H7 (cell line): ENCODE results near the gene EOMES. TPM values are rescaled to one million over a fixed set of nuclear protein-coding genes. Genes with fewer than 3 reads are reported as not detected.

Source experiments
- DNase-seq: peaks from one replicate; pipeline ENCODE4 v3.0.0; 2012
- H3K27me3 ChIP-seq: 2 replicates; pipeline ENCODE4 v1.6.0; 2011; ENCODE audit warnings: mild to moderate bottlenecking, low read length; ENCODE audit not compliant: control insufficient read depth, insufficient read depth
- H3K36me3 ChIP-seq: replicated peaks from 2 replicates; pipeline ENCODE4 v1.5.1; 2011; ENCODE audit warnings: low read length; ENCODE audit not compliant: control insufficient read depth, insufficient read depth
- H3K4me3 ChIP-seq: 2 replicates; pipeline ENCODE4 v1.5.1; 2011; ENCODE audit warnings: low read depth, mild to moderate bottlenecking, control low read depth, low read length, moderate library complexity; ENCODE audit not compliant: insufficient read depth
- total RNA-seq: library from RNA; depleted of rRNA; stranded (reverse); fragments of >200 nt; shearing (Covaris generic); gene quantifications from 2 replicates; pipeline ENCODE4 v1.2.3, GENCODE V29; 2014

Gene EOMES
- total RNA-seq, 1 experiment from 2014 or later = 54.9 TPM

DNA sequence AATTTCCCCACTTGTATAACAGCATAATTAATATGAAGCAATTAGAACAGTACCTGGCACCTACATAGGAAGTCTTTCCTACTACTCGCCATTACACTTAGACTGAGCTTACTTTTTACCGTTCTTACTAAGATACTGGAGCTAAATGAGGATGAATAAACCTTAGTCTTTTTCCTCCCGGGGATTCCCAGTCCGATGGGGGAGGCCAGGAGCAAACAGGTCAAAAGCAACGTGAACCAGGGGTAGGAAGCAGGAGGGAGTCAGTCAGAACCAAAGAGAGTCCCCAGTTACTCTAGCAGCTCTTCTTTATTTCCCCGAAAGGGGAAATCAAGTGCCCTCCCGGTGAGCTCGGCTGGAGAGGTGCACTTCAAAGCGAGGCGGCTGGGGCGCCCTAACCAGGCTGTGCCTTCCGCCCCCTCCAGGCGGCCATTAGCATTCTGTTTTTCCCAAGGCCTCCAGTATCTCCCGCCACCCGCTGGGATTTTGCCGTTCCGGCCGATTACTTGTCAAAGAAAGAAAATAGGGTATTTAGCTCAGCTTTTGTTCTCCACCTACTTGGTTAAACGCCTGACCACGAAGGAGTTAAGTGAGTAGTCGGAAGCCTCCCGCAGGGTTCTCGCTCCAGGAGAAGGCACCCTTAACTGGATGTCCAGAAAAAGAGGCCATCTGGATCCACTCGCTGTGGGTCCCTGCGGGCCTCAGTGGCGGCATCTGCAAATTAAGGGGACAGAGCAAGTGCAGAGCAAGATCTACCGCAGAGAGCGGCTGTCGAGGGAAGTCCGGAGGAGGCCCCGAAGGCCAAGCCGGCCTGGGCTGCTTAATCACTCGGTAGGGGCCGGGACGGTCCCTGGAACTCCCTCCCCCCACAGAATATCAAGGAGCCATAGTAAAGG is 6.3 kb upstream of the EOMES start:
- Histone ChIP-seq H3K4me3 (peak overlapping the region; percentile 16), H3K36me3 (no peaks in the 10 kb centered on the region), H3K27me3 (peaks cover 96% of the 10 kb centered on the region)
- peak; percentile 76 for DNase-seq

DNA sequence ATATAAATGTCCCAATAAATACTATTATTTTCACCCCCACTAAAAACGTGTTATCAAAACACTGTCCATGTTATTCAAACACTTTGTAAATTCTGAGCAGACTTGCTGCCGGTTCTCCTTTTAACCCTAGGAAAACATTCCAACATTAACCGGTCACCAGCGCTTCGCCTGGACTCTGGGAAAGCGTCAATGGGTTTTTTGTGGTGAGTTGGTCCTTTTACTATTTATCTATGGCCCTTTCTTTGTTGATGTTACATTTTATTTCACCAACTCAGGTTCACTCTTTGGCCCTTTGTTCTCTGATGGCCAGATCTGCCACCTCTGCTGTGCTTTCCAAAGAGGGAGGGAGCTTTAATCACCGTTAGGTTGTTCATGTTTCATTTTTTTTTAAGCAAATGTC is 4.1 kb upstream of the EOMES start:
- no peak for DNase-seq
- no peaks in the 10 kb centered on the region for H3K36me3 ChIP-seq
- H3K4me3 ChIP-seq = no peak overlapping the region
- H3K27me3 ChIP-seq = peaks cover 95% of the 10 kb centered on the region

DNA sequence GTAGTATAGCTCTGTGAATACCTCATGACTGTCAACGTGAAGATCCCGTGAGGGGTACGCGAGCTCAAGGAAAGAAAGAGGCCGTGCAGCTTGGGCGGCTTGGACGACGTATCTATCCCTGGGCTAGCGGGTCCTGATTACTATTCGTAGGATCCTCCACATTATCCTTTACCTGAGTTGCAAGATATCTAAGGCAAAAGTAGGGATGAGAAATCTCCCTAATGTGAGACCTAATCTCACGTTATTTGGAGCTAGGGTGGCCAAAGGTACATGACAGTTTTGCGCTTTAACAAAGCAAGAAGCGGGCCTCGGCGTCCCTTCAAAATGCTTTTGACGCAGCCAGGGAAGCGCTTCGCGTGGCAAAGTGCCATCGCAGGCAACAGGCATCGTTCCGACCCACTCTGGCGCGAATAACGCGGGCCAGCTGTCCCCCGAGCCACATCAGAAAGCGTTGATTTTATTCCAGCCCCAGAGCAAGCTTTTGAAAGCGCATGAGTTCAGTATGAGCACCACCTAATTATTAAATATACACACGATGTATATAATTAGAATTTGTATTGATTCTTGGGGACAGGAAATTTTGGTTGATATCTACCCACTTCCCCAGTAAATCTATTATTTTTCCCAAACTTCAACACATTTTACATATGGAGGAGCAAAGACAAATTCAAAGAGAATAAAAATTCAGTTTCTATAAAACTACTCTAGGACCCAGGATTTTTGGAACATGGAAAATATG is 2.5 kb upstream of the EOMES start:
- H3K36me3 ChIP-seq = no peaks in the 10 kb centered on the region
- H3K27me3 ChIP-seq = peaks cover 95% of the 10 kb centered on the region
- no peak overlapping the region for H3K4me3 ChIP-seq
- DNase-seq = peak; percentile 56

DNA sequence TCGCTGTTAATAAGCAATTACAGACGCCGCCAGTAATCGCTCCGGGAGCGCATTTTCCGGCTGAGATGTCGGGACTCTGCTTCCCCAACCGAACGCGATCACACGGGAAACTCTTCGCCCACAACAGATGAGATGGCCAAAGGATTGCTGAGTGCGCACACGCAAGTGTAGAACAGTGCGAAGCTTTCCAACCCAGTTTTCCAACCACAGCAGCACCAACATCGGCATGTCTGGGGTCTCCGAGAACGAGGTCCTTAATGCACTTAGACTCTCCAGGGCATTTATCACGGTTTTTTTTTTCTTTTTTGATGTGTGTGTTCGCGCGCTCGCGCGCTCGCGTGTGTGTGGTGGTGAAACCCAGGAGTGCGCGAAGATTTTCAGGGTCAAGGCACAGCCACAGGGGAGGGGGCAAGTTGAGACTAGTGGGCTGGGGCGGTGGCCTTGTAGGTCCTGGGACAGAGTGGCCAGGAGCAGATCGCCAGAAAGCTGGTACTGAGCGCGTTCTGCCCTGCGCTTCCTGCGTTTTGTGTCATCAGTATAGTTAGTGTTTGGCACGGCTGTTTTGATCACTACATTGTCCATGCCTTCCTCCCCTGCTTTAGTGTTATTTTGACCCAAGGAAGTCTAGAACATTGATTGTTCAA is 1.8 kb upstream of the EOMES start:
- peak; percentile 50 for DNase-seq
- peaks cover 95% of the 10 kb centered on the region for H3K27me3 ChIP-seq
- H3K36me3 ChIP-seq = no peaks in the 10 kb centered on the region
- H3K4me3 ChIP-seq = no peak overlapping the region

DNA sequence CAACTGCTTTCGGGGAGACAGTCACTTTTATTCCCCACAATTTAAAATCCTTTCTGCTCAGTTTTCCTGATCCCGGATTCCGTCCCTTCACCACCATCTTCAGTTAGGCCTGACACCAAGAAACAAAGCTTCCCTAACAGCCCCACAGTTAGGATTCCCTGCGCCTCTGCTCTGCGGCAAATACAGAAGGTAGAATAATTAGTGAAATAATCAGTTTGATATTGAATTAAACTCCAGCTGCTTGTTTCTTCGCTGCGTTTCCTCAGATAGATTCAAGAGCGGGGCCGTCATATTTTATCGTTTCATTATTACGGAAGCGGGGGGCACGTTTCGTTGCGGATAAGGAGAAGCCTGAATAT is 1.3 kb upstream of the EOMES start:
- no peaks in the 10 kb centered on the region for H3K36me3 ChIP-seq
- no peak overlapping the region for H3K4me3 ChIP-seq
- H3K27me3 ChIP-seq = peaks cover 96% of the 10 kb centered on the region
- no peak for DNase-seq

DNA sequence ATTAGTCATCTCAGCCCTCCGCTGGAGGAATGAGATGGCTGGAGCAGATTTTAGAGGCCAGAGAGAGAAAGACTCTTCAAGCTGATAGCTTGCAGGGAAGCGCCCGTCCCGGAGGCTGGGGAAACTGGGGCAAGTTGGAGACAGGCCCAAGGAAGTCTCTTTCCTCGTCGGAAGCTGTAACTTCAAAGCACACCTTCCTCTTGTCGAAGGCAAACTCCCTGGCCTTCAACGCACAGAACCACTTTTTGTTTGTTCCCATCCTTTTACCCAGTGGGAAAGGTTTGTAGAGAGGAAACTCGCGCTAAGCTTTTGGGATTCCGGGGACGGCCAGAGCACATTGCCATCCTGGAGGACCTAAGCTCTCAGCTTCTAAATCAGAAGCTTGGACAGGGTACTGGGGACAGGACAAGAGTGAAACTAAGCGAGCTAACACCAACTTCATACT is 900 bp upstream of the EOMES start:
- DNase-seq = peak; percentile 61
- Histone ChIP-seq H3K4me3 (no peak overlapping the region), H3K36me3 (no peaks in the 10 kb centered on the region), H3K27me3 (peaks cover 98% of the 10 kb centered on the region)

DNA sequence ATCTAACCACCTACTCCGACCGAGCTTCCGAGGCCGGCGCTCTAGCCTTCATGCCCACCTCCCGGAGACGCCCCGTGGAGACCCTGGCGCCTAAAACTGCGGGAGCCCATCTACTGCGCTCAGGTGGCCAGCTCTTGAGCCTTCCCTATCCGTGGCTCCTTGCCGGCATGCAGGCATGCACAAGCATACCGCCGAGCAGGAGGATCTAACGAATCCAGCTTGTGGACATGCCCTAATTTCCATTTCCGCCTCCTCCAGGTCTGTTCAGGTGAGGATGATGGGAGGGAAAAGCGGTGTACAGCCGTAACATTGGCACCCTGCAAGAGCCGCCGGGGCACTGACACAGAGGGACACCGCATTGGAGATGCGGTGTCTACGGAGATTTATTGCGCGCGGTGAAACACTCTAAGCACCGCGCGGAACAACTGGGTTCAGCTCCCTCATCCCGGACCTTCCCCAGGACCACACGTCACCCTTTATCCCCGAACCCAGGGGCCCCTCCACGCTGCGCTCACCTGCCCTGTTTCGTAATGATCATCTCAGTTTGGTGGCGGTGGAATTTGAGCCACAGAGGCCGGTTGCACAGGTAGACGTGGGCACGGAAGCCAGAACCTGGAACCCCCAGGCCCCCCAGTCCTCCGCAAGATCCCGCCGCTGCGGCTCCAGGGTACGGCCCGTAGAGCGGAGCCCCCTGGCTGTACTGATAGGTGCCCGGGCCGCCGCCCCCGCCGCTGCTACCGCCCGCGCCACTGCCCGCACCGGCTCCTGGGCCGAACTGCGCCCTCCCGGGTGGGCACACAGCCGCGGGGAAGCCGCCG is 1.0 kb downstream of the EOMES start:
- Histone ChIP-seq H3K36me3 (no peaks in the 10 kb centered on the region), H3K4me3 (peak overlapping the region; percentile 58), H3K27me3 (peaks cover 98% of the 10 kb centered on the region)
- DNase-seq = peak; percentile 76

DNA sequence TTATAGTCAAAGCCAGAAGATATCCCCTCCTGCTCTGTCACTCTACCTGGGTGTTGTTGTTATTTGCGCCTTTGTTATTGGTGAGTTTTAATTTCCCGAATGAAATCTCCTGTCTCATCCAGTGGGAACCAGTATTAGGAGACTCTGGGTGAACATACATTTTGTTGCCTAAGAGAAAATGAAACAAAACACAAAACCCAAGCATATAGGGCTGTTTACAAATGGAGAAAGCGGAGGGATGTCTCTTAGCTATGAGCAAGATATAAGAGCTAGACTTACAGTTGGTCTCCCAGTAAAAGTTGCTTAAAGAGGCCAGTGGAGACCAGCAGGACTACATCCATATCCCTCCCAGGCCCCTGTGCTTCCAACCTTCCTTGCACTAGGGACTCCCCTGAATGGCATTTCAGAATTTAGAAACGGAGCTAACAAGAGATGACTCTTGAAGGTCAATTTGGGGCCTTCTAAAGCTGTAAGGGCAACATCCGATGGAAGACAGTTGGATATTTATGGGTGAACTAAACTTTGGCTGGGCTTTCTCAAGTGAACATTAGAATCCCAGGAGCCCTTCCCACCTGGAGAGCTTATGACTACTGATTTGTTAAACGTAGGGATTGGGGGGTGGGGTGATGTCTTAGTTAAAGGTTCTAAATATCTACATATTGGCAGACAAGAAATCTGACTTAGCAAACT is 2.7 kb downstream of the EOMES start:
- peak overlapping the region; percentile 58; the same call in 1 of the 2 replicates for H3K4me3 ChIP-seq
- no peaks in the 10 kb centered on the region for H3K36me3 ChIP-seq
- peaks cover 97% of the 10 kb centered on the region for H3K27me3 ChIP-seq
- peak; percentile 42 for DNase-seq

DNA sequence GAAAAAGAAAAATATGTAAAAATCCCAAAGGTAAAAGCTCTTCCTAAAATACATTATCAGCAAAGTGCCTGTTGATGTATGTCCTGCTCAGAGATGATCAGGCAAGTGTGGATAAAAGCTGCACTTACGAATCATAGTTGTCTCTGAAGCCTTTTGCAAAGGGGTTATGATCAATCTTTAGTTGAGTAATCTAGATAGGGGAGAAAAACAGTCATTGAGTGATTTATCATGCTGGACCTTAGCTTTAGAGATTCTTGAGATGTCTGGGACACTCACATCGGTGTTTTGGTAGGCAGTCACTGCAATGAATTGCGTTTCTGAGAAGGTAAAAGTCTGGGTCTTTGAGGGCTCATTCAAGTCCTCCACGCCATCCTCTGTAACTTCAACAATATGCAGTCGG is 3.7 kb downstream of the EOMES start:
- H3K4me3 ChIP-seq = no peak overlapping the region; the same call in 1 of the 2 replicates
- no peaks in the 10 kb centered on the region for H3K36me3 ChIP-seq
- no peak for DNase-seq
- H3K27me3 ChIP-seq = peaks cover 97% of the 10 kb centered on the region

DNA sequence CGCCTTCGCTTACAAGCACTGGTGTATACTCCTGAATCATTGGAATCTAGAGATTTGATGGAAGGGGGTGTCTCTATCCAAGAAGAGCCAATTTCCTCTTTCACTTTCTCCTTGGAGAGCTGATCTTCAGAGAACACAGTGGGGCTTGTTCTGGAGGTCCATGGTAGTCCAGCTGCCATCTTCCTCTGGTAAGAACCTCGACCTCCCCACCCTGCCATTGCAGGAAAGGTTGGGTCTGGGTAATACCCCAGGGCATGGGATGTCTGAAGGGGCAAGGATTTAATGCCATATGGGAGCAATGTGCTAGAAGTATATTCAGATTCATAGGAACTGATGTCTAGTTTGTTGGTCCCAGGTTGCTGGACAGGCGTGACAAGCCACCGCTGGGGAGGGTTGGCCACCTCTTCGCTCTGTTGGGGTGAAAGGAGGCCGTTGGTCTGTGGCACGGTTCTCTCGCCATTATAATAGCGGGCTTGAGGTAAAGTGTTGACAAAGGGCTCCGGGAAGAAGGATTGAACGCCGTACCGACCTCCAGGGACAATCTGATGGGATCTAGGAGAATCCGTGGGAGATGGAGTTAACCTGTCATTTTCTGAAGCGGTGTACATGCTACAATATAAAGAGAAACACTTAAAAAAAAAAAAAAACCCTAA is 4.8 kb downstream of the EOMES start:
- Histone ChIP-seq H3K36me3 (no peaks in the 10 kb centered on the region), H3K27me3 (peaks cover 97% of the 10 kb centered on the region), H3K4me3 (peak overlapping the region; percentile 7; the same call in 1 of the 2 replicates)
- DNase-seq = peak; percentile 29

DNA sequence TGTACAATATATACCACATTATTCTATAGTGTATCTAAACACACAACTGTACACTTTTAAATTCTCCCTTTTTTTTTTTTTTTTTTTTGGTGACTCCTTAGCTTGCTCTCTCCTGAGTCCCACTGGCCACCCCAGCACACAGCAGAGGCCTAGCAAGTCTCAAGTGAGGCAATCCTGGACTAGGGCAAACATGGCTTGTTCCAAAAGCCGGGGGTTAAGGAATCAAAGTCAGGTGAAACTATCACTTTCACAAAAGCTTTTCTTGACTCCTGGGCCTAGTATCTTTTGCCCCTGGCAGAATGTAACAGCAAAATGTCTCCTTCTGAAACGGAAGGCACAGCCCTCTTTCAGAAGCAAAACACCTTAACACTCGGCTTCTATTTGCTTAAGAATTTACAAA is 5.8 kb downstream of the EOMES start:
- H3K27me3 ChIP-seq = peaks cover 94% of the 10 kb centered on the region
- no peaks in the 10 kb centered on the region for H3K36me3 ChIP-seq
- peak; percentile 23 for DNase-seq
- peak overlapping the region; percentile 15; the same call in 1 of the 2 replicates for H3K4me3 ChIP-seq

DNA sequence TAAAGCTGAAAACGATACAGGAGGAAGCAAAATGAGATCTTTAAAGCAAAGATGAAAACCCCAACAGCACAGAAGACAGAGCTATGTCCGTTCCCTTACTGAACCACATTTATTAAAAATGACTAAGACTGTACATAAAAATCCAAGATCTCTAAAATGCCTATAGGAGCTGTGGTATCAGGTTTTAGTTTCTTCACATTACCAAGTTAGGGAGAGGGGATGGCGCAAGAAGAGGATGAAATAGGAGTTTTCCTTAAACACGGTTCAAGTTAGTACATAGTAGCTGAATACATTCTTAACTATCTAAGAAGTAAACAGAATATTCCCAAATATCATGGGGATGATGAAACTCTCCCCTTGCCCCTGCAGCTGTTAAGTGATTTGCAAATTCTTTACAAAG is 6.3 kb downstream of the EOMES start:
- Histone ChIP-seq H3K36me3 (no peaks in the 10 kb centered on the region), H3K4me3 (peak overlapping the region; percentile 15; the same call in 1 of the 2 replicates), H3K27me3 (peaks cover 91% of the 10 kb centered on the region)
- DNase-seq = no peak

DNA sequence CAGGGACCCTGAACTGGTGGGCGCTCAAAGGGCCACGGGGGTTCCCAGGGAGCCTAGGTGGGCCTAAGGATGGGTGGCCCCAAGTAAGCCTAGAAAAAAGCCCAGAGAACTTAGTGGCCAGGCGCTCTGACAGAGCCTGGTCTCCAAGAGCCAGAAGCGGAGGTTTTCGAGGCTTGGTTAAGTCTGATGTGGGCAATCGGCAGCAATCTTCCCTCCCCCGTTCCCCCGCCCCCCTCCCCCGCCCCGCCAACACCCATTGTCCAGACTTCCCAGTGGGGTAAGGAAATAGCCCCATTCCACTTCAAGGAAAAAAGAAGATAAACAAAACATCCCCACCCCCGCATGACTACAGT is 6.7 kb downstream of the EOMES start:
- Histone ChIP-seq H3K4me3 (peak overlapping the region; percentile 33), H3K36me3 (no peaks in the 10 kb centered on the region), H3K27me3 (peaks cover 86% of the 10 kb centered on the region)
- DNase-seq = peak; percentile 69
